ENCODE results near the gene TMEM187. TPM values are rescaled to one million over a fixed set of nuclear protein-coding genes. Genes with fewer than 3 reads are reported as not detected.

The TMEM187 gene
- total and polyA plus RNA-seq, 4 donors = 1.8 to 11.4 (median 5.9) TPM

GRCh38 chrX:153947009-153947769 is 25.4 kb upstream of the TMEM187 start:
- peak; percentile 58 for TF ChIP-seq CTCF (IDR thresholded peaks at IDR 0.05; ENCODE audit: control extremely low read depth, extremely low read depth)
- no peak overlapping the region for H3K4me3 ChIP-seq
- peak; percentile 63 for ATAC-seq (ENCODE audit: insufficient read depth, low FRiP score)
- peaks cover 0 to 2% (median 0%) of the 10 kb centered on the region in 4 donors for H3K9me3 ChIP-seq (ENCODE audit: control insufficient read depth in 4 of 4, insufficient read depth in 3 of 4, low read length in 3 of 4)
- 37 to 48% methylated on average over 15 to 19 of the region's 19 CpGs for WGBS, 2 donors
- no peak overlapping the region for H3K9ac ChIP-seq (ENCODE audit: insufficient read depth in 1 of 2, low read length in 2 of 2)
- peak; percentile 64 to 74 (median 64) for DNase-seq
- no peaks in the 10 kb centered on the region for H3K27me3 ChIP-seq (ENCODE audit: control insufficient read depth in 3 of 3, insufficient read depth in 3 of 3, low read length in 2 of 3)
- peak overlapping the region; percentile 6 to 18 for H3K27ac ChIP-seq (ENCODE audit: low read depth in 1 of 2, low read length in 1 of 2)
- peaks cover 0 to 13% (median 6%) of the 10 kb centered on the region in 5 donors for H3K4me1 ChIP-seq (ENCODE audit: control insufficient read depth in 5 of 5, insufficient read depth in 5 of 5, low read length in 5 of 5)
- peaks cover 3 to 31% (median 16%) of the 10 kb centered on the region in 4 donors for H3K36me3 ChIP-seq (ENCODE audit: control insufficient read depth in 4 of 4, insufficient read depth in 4 of 4, low read length in 4 of 4)

- Histone ChIP-seq H3K9ac (ENCODE audit: insufficient read depth in 1 of 2, low read length in 2 of 2) (no peak overlapping the region), H3K4me3 (no peak overlapping the region), H3K9me3 (ENCODE audit: control insufficient read depth in 4 of 4, insufficient read depth in 3 of 4, low read length in 3 of 4) (peaks cover 0 to 2% (median 0%) of the 10 kb centered on the region in 4 donors), H3K27me3 (ENCODE audit: control insufficient read depth in 3 of 3, insufficient read depth in 3 of 3, low read length in 2 of 3) (no peaks in the 10 kb centered on the region), H3K4me1 (ENCODE audit: control insufficient read depth in 5 of 5, insufficient read depth in 5 of 5, low read length in 5 of 5) (peaks cover 0 to 13% (median 6%) of the 10 kb centered on the region in 5 donors), H3K36me3 (ENCODE audit: control insufficient read depth in 4 of 4, insufficient read depth in 4 of 4, low read length in 4 of 4) (peaks cover 11 to 37% (median 19%) of the 10 kb centered on the region in 4 donors), H3K27ac (ENCODE audit: low read depth in 1 of 2, low read length in 1 of 2) (peak overlapping the region in 1 of 2 donors; percentile 57)
- DNase-seq = no peak
- 57 to 70% methylated on average over 8 to 10 of the region's 10 CpGs for WGBS, 2 donors
- no peak for ATAC-seq (ENCODE audit: insufficient read depth, low FRiP score)
- no peak for TF ChIP-seq CTCF (IDR thresholded peaks at IDR 0.05; ENCODE audit: control extremely low read depth, extremely low read depth)
Measured at GRCh38 chrX:153948002-153948466, 24.5 kb upstream of the TMEM187 start.

GRCh38 chrX:153948847-153949805 is 23.4 kb upstream of the TMEM187 start:
- no peak for TF ChIP-seq CTCF (IDR thresholded peaks at IDR 0.05; ENCODE audit: control extremely low read depth, extremely low read depth)
- ATAC-seq (ENCODE audit: insufficient read depth, low FRiP score) = no peak

More at GRCh38 chrX:153948847-153949805, 23.4 kb upstream of the TMEM187 start:
- Histone ChIP-seq H3K4me1 (ENCODE audit: control insufficient read depth in 5 of 5, insufficient read depth in 5 of 5, low read length in 5 of 5) (peaks cover 0 to 13% (median 3%) of the 10 kb centered on the region in 5 donors), H3K9ac (ENCODE audit: insufficient read depth in 1 of 2, low read length in 2 of 2) (no peak overlapping the region), H3K27ac (ENCODE audit: low read depth in 1 of 2, low read length in 1 of 2) (peak overlapping the region; percentile 36 to 61), H3K9me3 (ENCODE audit: control insufficient read depth in 4 of 4, insufficient read depth in 3 of 4, low read length in 3 of 4) (peaks cover 0 to 2% (median 0%) of the 10 kb centered on the region in 4 donors), H3K27me3 (ENCODE audit: control insufficient read depth in 3 of 3, insufficient read depth in 3 of 3, low read length in 2 of 3) (no peaks in the 10 kb centered on the region), H3K4me3 (no peak overlapping the region), H3K36me3 (ENCODE audit: control insufficient read depth in 4 of 4, insufficient read depth in 4 of 4, low read length in 4 of 4) (peaks cover 11 to 43% (median 20%) of the 10 kb centered on the region in 4 donors)
- 25 to 75% methylated on average over 16 to 30 of the region's 30 CpGs for WGBS, 2 donors
- DNase-seq = peak; percentile 43 to 65 (median 62)

Data from lung (tissue), 12 donors.